ENCODE results near the gene SVOP.
"Not testable (repeated sequence)": the region's sequence is repeated elsewhere in the genome, so short reads cannot be mapped to it uniquely, and the experiment has no call there.

The SVOP gene

GRCh38 chr12:109028624-109029023 is 7.8 kb upstream of the SVOP start:
- H3K4me1 ChIP-seq (ENCODE audit: control insufficient read depth, insufficient read depth, low read length); H3K27me3 ChIP-seq (ENCODE audit: control insufficient read depth, insufficient read depth, low read length); H3K9me3 ChIP-seq (ENCODE audit: control insufficient read depth, insufficient read depth, low read depth, low read length); H3K36me3 ChIP-seq (ENCODE audit: control insufficient read depth, insufficient read depth, low read length); H3K9ac ChIP-seq (ENCODE audit: low read length); H3K27ac ChIP-seq (ENCODE audit: low read depth, low read length); H3K4me3 ChIP-seq (ENCODE audit: low read depth, low read length): not testable (repeated sequence)

- Histone ChIP-seq H3K4me1 (ENCODE audit: control insufficient read depth, insufficient read depth, low read length) (no peaks in the 10 kb centered on the region), H3K36me3 (ENCODE audit: control insufficient read depth, insufficient read depth, low read length) (no peaks in the 10 kb centered on the region), H3K9me3 (ENCODE audit: control insufficient read depth, insufficient read depth, low read depth, low read length) (peaks cover 5% of the 10 kb centered on the region), H3K9ac (ENCODE audit: low read length) (no peak overlapping the region), H3K4me3 (ENCODE audit: low read depth, low read length) (no peak overlapping the region), H3K27ac (ENCODE audit: low read depth, low read length) (no peak overlapping the region), H3K27me3 (ENCODE audit: control insufficient read depth, insufficient read depth, low read length) (no peaks in the 10 kb centered on the region; the same call in 1 of the 2 replicates)
Observed at GRCh38 chr12:109027767-109028166, 6.9 kb upstream of the SVOP start.

GRCh38 chr12:109020146-109020795 is 597 bp downstream of the SVOP start:
- H3K27me3 ChIP-seq (ENCODE audit: control insufficient read depth, insufficient read depth, low read length): peaks cover 6% of the 10 kb centered on the region
- no peak overlapping the region for H3K9ac ChIP-seq (ENCODE audit: low read length)
- no peaks in the 10 kb centered on the region for H3K9me3 ChIP-seq (ENCODE audit: control insufficient read depth, insufficient read depth, low read depth, low read length)
- H3K36me3 ChIP-seq (ENCODE audit: control insufficient read depth, insufficient read depth, low read length): no peaks in the 10 kb centered on the region
- no peaks in the 10 kb centered on the region for H3K4me1 ChIP-seq (ENCODE audit: control insufficient read depth, insufficient read depth, low read length)
- no peak overlapping the region for H3K27ac ChIP-seq (ENCODE audit: low read depth, low read length)
- H3K4me3 ChIP-seq (ENCODE audit: low read depth, low read length): no peak overlapping the region

GRCh38 chr12:109018296-109018695 is 2.6 kb downstream of the SVOP start:
- Histone ChIP-seq H3K27me3 (ENCODE audit: control insufficient read depth, insufficient read depth, low read length) (peaks cover 9% of the 10 kb centered on the region), H3K9ac (ENCODE audit: low read length) (no peak overlapping the region), H3K4me3 (ENCODE audit: low read depth, low read length) (no peak overlapping the region), H3K4me1 (ENCODE audit: control insufficient read depth, insufficient read depth, low read length) (no peaks in the 10 kb centered on the region), H3K9me3 (ENCODE audit: control insufficient read depth, insufficient read depth, low read depth, low read length) (no peaks in the 10 kb centered on the region), H3K27ac (ENCODE audit: low read depth, low read length) (no peak overlapping the region), H3K36me3 (ENCODE audit: control insufficient read depth, insufficient read depth, low read length) (no peaks in the 10 kb centered on the region)

- H3K9ac ChIP-seq (ENCODE audit: low read length): no peak overlapping the region
- H3K4me1 ChIP-seq (ENCODE audit: control insufficient read depth, insufficient read depth, low read length): no peaks in the 10 kb centered on the region
- no peak overlapping the region for H3K27ac ChIP-seq (ENCODE audit: low read depth, low read length)
- H3K27me3 ChIP-seq (ENCODE audit: control insufficient read depth, insufficient read depth, low read length): peaks cover 9% of the 10 kb centered on the region
- H3K36me3 ChIP-seq (ENCODE audit: control insufficient read depth, insufficient read depth, low read length): no peaks in the 10 kb centered on the region
- H3K9me3 ChIP-seq (ENCODE audit: control insufficient read depth, insufficient read depth, low read depth, low read length): no peaks in the 10 kb centered on the region
- H3K4me3 ChIP-seq (ENCODE audit: low read depth, low read length): no peak overlapping the region
Observed at GRCh38 chr12:109016978-109017377, 3.9 kb downstream of the SVOP start.

GRCh38 chr12:109016016-109016415 is 4.9 kb downstream of the SVOP start:
- Histone ChIP-seq H3K36me3 (ENCODE audit: control insufficient read depth, insufficient read depth, low read length) (no peaks in the 10 kb centered on the region), H3K4me3 (ENCODE audit: low read depth, low read length) (no peak overlapping the region), H3K9ac (ENCODE audit: low read length) (no peak overlapping the region), H3K9me3 (ENCODE audit: control insufficient read depth, insufficient read depth, low read depth, low read length) (no peaks in the 10 kb centered on the region), H3K27me3 (ENCODE audit: control insufficient read depth, insufficient read depth, low read length) (peaks cover 3% of the 10 kb centered on the region), H3K27ac (ENCODE audit: low read depth, low read length) (no peak overlapping the region), H3K4me1 (ENCODE audit: control insufficient read depth, insufficient read depth, low read length) (no peaks in the 10 kb centered on the region; the same call in 1 of the 2 replicates)

GRCh38 chr12:109014984-109015765 is 5.7 kb downstream of the SVOP start:
- no peak overlapping the region for H3K27ac ChIP-seq (ENCODE audit: low read depth, low read length)
- no peak overlapping the region for H3K4me3 ChIP-seq (ENCODE audit: low read depth, low read length)
- H3K27me3 ChIP-seq (ENCODE audit: control insufficient read depth, insufficient read depth, low read length): peaks cover 3% of the 10 kb centered on the region
- no peaks in the 10 kb centered on the region for H3K9me3 ChIP-seq (ENCODE audit: control insufficient read depth, insufficient read depth, low read depth, low read length)
- H3K36me3 ChIP-seq (ENCODE audit: control insufficient read depth, insufficient read depth, low read length): no peaks in the 10 kb centered on the region
- no peaks in the 10 kb centered on the region; the same call in 1 of the 2 replicates for H3K4me1 ChIP-seq (ENCODE audit: control insufficient read depth, insufficient read depth, low read length)
- H3K9ac ChIP-seq (ENCODE audit: low read length): no peak overlapping the region

GRCh38 chr12:109010259-109010658 is 10.6 kb downstream of the SVOP start:
- Histone ChIP-seq H3K9ac (ENCODE audit: low read length) (no peak overlapping the region), H3K27ac (ENCODE audit: low read depth, low read length) (no peak overlapping the region), H3K36me3 (ENCODE audit: control insufficient read depth, insufficient read depth, low read length) (no peaks in the 10 kb centered on the region), H3K4me3 (ENCODE audit: low read depth, low read length) (no peak overlapping the region), H3K27me3 (ENCODE audit: control insufficient read depth, insufficient read depth, low read length) (peaks cover 2% of the 10 kb centered on the region; the same call in 1 of the 2 replicates), H3K4me1 (ENCODE audit: control insufficient read depth, insufficient read depth, low read length) (no peaks in the 10 kb centered on the region; the same call in 1 of the 2 replicates), H3K9me3 (ENCODE audit: control insufficient read depth, insufficient read depth, low read depth, low read length) (no peaks in the 10 kb centered on the region)

GRCh38 chr12:109009766-109010165 is 11.1 kb downstream of the SVOP start:
- no peaks in the 10 kb centered on the region; the same call in 1 of the 2 replicates for H3K4me1 ChIP-seq (ENCODE audit: control insufficient read depth, insufficient read depth, low read length)

GRCh38 chr12:109004017-109004416 is 16.9 kb downstream of the SVOP start:
- no peaks in the 10 kb centered on the region for H3K36me3 ChIP-seq (ENCODE audit: control insufficient read depth, insufficient read depth, low read length)
- no peak overlapping the region for H3K9ac ChIP-seq (ENCODE audit: low read length)
- no peak overlapping the region for H3K27ac ChIP-seq (ENCODE audit: low read depth, low read length)
- no peaks in the 10 kb centered on the region for H3K4me1 ChIP-seq (ENCODE audit: control insufficient read depth, insufficient read depth, low read length)
- no peak overlapping the region for H3K4me3 ChIP-seq (ENCODE audit: low read depth, low read length)
- H3K9me3 ChIP-seq (ENCODE audit: control insufficient read depth, insufficient read depth, low read depth, low read length): no peaks in the 10 kb centered on the region; the same call in 1 of the 2 replicates
- no peaks in the 10 kb centered on the region for H3K27me3 ChIP-seq (ENCODE audit: control insufficient read depth, insufficient read depth, low read length)

More at GRCh38 chr12:109009766-109010165, 11.1 kb downstream of the SVOP start:
- no peak overlapping the region for H3K27ac ChIP-seq (ENCODE audit: low read depth, low read length)
- H3K4me3 ChIP-seq (ENCODE audit: low read depth, low read length): no peak overlapping the region
- no peaks in the 10 kb centered on the region for H3K9me3 ChIP-seq (ENCODE audit: control insufficient read depth, insufficient read depth, low read depth, low read length)
- no peaks in the 10 kb centered on the region for H3K36me3 ChIP-seq (ENCODE audit: control insufficient read depth, insufficient read depth, low read length)
- H3K9ac ChIP-seq (ENCODE audit: low read length): no peak overlapping the region
- H3K27me3 ChIP-seq (ENCODE audit: control insufficient read depth, insufficient read depth, low read length): no peaks in the 10 kb centered on the region

- Histone ChIP-seq H3K4me3 (ENCODE audit: low read depth, low read length) (peak overlapping the region; percentile 45; the same call in 1 of the 2 replicates), H3K9me3 (ENCODE audit: control insufficient read depth, insufficient read depth, low read depth, low read length) (peaks cover 8% of the 10 kb centered on the region), H3K9ac (ENCODE audit: low read length) (no peak overlapping the region), H3K4me1 (ENCODE audit: control insufficient read depth, insufficient read depth, low read length) (0 out of 2 replicates have a peak, but pooled peaks cover 3% of the 10 kb centered on the region), H3K27ac (ENCODE audit: low read depth, low read length) (no peak overlapping the region), H3K36me3 (ENCODE audit: control insufficient read depth, insufficient read depth, low read length) (no peaks in the 10 kb centered on the region), H3K27me3 (ENCODE audit: control insufficient read depth, insufficient read depth, low read length) (no peaks in the 10 kb centered on the region)
Observed at GRCh38 chr12:108996320-108996719, 24.5 kb downstream of the SVOP start.
